WTC11 (cell line): ENCODE measurements around the gene SLC1A4. TPM values are rescaled to one million over a fixed set of nuclear protein-coding genes. Genes with fewer than 3 reads are reported as not detected.
A peak's percentile ranks its signal among the peaks of the same experiment; 100 is the strongest.
"Not testable (repeated sequence)": the region's sequence is repeated elsewhere in the genome, so short reads cannot be mapped to it uniquely, and the experiment has no call there.

Source experiments
- ATAC-seq: fragments of 200-7000 bp; cut with Tn5 transposase; 2 replicates; pipeline ENCODE4 v1.10.0; 2021; ENCODE audit warnings: mild to moderate bottlenecking, moderate library complexity
- CTCF ChIA-PET: fragments of 300-600 bp; sonication (Branson Sonifier 250); formaldehyde crosslinking; loops from one replicate; lab custom pipeline; 2021; ENCODE audit warnings: antibody characterized with exemption; lab: Charles Lee
- POLR2A ChIA-PET: fragments of 350-600 bp; sonication (Branson Sonifier 250); formaldehyde crosslinking; loops from one replicate; lab custom pipeline; 2021; ENCODE audit warnings: antibody characterized with exemption; lab: Charles Lee
- DNase-seq: peaks from one replicate; pipeline ENCODE4 v3.0.0; 2021; ENCODE audit warnings: low spot score
- H3K27ac Mint-ChIP-seq: 2 replicates; pipeline ENCODE4 v1.8.0; 2021; ENCODE audit warnings: mixed read lengths
- H3K27me3 Mint-ChIP-seq: 2 replicates; pipeline ENCODE4 v1.8.0; 2021; ENCODE audit warnings: low read depth, mild to moderate bottlenecking, moderate library complexity, mixed read lengths
- H3K36me3 Mint-ChIP-seq: 2 replicates; pipeline ENCODE4 v1.8.0; 2021; ENCODE audit warnings: mixed read lengths
- H3K4me1 Mint-ChIP-seq: 2 replicates; pipeline ENCODE4 v1.8.0; 2022; ENCODE audit warnings: mixed read lengths
- H3K4me3 Mint-ChIP-seq: 2 replicates; pipeline ENCODE4 v1.8.0; 2021; ENCODE audit warnings: mild to moderate bottlenecking, moderate library complexity, mixed read lengths
- H3K9me3 Mint-ChIP-seq: 2 replicates; pipeline ENCODE4 v1.8.0; 2021; ENCODE audit warnings: mixed read lengths
- E2F4 ChIP-seq: sonication (generic); formaldehyde crosslinking; IDR thresholded peaks from 2 replicates; pipeline ENCODE4 v1.8.1; 2022; ENCODE audit warnings: low read depth, mild to moderate bottlenecking, moderate library complexity, missing genetic modification reagents, borderline replicate concordance
- E2F5 ChIP-seq: sonication (generic); formaldehyde crosslinking; IDR thresholded peaks from 2 replicates; pipeline ENCODE4 v1.8.1; 2022; ENCODE audit warnings: mild to moderate bottlenecking, moderate library complexity, missing genetic modification reagents
- ESRRA ChIP-seq: sonication (generic); formaldehyde crosslinking; IDR thresholded peaks from 2 replicates; pipeline ENCODE4 v1.8.1; 2022; ENCODE audit warnings: mild to moderate bottlenecking, missing genetic modification reagents, borderline replicate concordance
- FOXJ3 ChIP-seq: sonication (generic); formaldehyde crosslinking; IDR thresholded peaks from 2 replicates; pipeline ENCODE4 v1.9.0; 2021; ENCODE audit warnings: missing genetic modification reagents, mild to moderate bottlenecking, borderline replicate concordance
- GRHL2 ChIP-seq: fragments of 250-450 bp; sonication (Bioruptor Pico); IDR thresholded peaks from 2 replicates; pipeline ENCODE4 v1.8.0; 2022; ENCODE audit warnings: mild to moderate bottlenecking, moderate library complexity; ENCODE audit not compliant: insufficient replicate concordance, severe bottlenecking
- IRF2 ChIP-seq: sonication (generic); formaldehyde crosslinking; IDR thresholded peaks from 2 replicates; pipeline ENCODE4 v1.8.0; 2022; ENCODE audit warnings: low read depth, missing genetic modification reagents, borderline replicate concordance
- PRDM15 ChIP-seq: sonication (generic); formaldehyde crosslinking; IDR thresholded peaks from 2 replicates; pipeline ENCODE4 v1.8.0; 2022; ENCODE audit warnings: missing genetic modification reagents
- TEAD1 ChIP-seq: sonication (generic); formaldehyde crosslinking; IDR thresholded peaks from 2 replicates; pipeline ENCODE4 v1.8.0; 2022; ENCODE audit warnings: mild to moderate bottlenecking, missing genetic modification reagents
- total RNA-seq: library from RNA; stranded (reverse); gene quantifications from 3 replicates; pipeline ENCODE4 v1.2.3, GENCODE V29; 2021
- TF ChIP-seq, protein P1 (sequence below): sonication (generic); formaldehyde crosslinking; IDR thresholded peaks from 2 replicates; pipeline ENCODE4 v1.8.1; 2023; ENCODE audit warnings: mild to moderate bottlenecking, moderate library complexity, missing genetic modification reagents
- TF ChIP-seq, protein P2 (sequence below): sonication (generic); formaldehyde crosslinking; IDR thresholded peaks from 2 replicates; pipeline ENCODE4 v1.8.1; 2023; ENCODE audit warnings: mild to moderate bottlenecking, missing genetic modification reagents
- TF ChIP-seq, protein P3 (sequence below): sonication (generic); formaldehyde crosslinking; IDR thresholded peaks from 2 replicates; pipeline ENCODE4 v1.8.0; 2022; ENCODE audit warnings: mild to moderate bottlenecking, missing genetic modification reagents
- TF ChIP-seq, protein P4 (sequence below): sonication (generic); formaldehyde crosslinking; IDR thresholded peaks from 2 replicates; pipeline ENCODE4 v1.8.0; 2023; ENCODE audit warnings: mild to moderate bottlenecking, missing genetic modification reagents

Gene SLC1A4
- total RNA-seq, 1 experiment from 2014 or later, result 1.6 TPM

DNA sequence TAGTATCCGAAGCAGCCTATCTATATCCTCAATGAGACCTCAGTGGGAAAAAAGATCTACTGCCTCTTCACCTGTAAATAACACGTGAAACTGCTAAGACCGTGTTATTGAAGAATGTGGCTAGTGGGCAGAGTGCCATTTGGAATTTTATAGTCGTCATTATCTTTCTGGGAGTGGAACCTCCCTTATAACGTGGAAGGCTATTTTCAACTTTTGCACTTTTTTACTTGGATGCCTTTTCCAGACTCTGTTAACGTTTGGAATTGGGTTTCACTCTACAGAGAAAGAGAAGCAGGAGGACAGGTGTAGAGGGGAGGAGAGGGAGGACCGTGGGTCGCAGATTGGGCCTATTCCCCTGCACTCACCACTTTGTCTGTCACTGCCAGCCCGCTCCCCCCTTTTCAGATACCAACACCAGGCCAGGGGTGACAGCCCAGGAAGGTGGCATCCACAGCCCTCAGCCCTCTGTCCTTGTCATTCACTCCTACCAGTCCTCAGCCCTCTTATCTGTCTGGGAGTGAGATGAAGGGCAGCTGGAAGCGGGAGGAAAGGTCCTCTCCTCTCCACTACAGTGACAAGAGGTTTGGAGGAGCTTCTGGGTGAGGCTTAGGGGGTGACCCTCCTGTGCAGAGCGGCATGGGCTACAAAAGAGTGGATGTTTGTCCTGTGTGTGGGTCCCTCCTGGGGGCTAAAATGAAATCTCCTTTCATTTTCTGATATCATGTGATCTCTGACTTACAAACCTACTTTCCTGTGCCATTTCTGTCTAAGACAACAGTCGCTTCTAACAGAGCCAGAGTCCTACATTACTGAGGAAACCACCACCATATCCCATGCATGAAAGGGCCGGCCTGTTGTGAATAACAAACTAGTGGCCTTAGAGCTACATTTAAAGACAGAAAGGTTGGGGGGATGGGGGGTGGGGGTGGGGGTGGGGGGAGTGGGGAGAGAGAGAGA is 43.1 kb downstream of the SLC1A4 start:
- CTCF ChIA-PET, result interaction anchor here (0.6 to 3.4 kb wide), 15 partner anchors 8 to 445 kb away, joined by 3 to 39 read pairs (median 4); no protein-coding TSS in a partner anchor
- Mint-ChIP-seq H3K4me1 (peaks cover 39% of the 10 kb centered on the region), H3K27ac (peak overlapping the region; percentile 85), H3K27me3 (no peaks in the 10 kb centered on the region), H3K36me3 (peaks cover 6% of the 10 kb centered on the region; the same call in 1 of the 2 replicates), H3K4me3 (peak overlapping the region; percentile 30), H3K9me3 (no peaks in the 10 kb centered on the region)
- DNase-seq (no peak), ATAC-seq (no peak)
- TF ChIP-seq IRF2 (CRISPR knock-in tag), result no peak
- TF ChIP-seq, protein P1, sequence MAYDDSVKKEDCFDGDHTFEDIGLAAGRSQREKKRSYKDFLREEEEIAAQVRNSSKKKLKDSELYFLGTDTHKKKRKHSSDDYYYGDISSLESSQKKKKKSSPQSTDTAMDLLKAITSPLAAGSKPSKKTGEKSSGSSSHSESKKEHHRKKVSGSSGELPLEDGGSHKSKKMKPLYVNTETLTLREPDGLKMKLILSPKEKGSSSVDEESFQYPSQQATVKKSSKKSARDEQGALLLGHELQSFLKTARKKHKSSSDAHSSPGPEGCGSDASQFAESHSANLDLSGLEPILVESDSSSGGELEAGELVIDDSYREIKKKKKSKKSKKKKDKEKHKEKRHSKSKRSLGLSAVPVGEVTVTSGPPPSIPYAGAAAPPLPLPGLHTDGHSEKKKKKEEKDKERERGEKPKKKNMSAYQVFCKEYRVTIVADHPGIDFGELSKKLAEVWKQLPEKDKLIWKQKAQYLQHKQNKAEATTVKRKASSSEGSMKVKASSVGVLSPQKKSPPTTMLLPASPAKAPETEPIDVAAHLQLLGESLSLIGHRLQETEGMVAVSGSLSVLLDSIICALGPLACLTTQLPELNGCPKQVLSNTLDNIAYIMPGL (CRISPR knock-in tag), result 0 out of 2 replicates have a peak, but pooled peaks have one; percentile 18
- POLR2A ChIA-PET, result interaction anchor here (1.6 kb wide), 1 partner anchor 24 kb away, joined by 4 read pairs; the partner anchor contains the start of gene CEP68

DNA sequence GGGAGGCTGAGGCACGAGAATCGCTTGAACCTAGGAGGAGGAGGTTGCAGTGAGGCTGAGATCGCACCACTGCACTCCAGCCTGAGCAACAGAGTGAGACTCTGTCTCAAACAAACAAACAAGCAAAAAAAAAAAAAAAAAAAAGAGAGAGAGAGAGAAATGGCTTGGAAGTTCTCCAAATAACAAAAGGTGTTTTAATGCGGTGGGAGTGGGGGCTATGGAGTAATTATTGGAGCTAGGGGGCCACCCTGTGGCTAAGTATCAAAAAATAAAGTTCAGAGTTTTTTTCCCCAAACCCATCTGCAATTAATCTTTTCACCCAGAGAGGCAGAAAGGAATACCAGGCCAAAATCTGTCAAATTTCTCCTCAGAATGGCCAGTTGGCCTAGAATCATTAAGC is 44.0 kb downstream of the SLC1A4 start:
- Mint-ChIP-seq H3K9me3 (no peaks in the 10 kb centered on the region), H3K27ac (no peak overlapping the region), H3K4me3 (no peak overlapping the region), H3K36me3 (peaks cover 8% of the 10 kb centered on the region), H3K4me1 (peaks cover 47% of the 10 kb centered on the region), H3K27me3 (no peaks in the 10 kb centered on the region)
- POLR2A ChIA-PET, result interaction anchor here (0.6 kb wide), 2 partner anchors 43 to 189 kb away, joined by 3 read pairs; no protein-coding TSS in a partner anchor
- DNase-seq, result no peak
- CTCF ChIA-PET, result interaction anchor here (0.6 to 3.4 kb wide), 6 partner anchors 16 to 115 kb away, joined by 3 to 39 read pairs (median 4); no protein-coding TSS in a partner anchor
- no peak for ATAC-seq
- no peak for TF ChIP-seq TEAD1 (CRISPR knock-in tag)
- TF ChIP-seq, protein P2, sequence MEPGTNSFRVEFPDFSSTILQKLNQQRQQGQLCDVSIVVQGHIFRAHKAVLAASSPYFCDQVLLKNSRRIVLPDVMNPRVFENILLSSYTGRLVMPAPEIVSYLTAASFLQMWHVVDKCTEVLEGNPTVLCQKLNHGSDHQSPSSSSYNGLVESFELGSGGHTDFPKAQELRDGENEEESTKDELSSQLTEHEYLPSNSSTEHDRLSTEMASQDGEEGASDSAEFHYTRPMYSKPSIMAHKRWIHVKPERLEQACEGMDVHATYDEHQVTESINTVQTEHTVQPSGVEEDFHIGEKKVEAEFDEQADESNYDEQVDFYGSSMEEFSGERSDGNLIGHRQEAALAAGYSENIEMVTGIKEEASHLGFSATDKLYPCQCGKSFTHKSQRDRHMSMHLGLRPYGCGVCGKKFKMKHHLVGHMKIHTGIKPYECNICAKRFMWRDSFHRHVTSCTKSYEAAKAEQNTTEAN (CRISPR knock-in tag), result no peak
- TF ChIP-seq, protein P1 (CRISPR knock-in tag), result no peak
- TF ChIP-seq E2F5 (CRISPR knock-in tag), result no peak
- no peak for TF ChIP-seq E2F4 (CRISPR knock-in tag)
- TF ChIP-seq ESRRA, result no peak
- TF ChIP-seq FOXJ3, result no peak
- TF ChIP-seq, protein P3, sequence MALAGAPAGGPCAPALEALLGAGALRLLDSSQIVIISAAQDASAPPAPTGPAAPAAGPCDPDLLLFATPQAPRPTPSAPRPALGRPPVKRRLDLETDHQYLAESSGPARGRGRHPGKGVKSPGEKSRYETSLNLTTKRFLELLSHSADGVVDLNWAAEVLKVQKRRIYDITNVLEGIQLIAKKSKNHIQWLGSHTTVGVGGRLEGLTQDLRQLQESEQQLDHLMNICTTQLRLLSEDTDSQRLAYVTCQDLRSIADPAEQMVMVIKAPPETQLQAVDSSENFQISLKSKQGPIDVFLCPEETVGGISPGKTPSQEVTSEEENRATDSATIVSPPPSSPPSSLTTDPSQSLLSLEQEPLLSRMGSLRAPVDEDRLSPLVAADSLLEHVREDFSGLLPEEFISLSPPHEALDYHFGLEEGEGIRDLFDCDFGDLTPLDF, result no peak
- no peak for TF ChIP-seq PRDM15
- TF ChIP-seq, protein P4, sequence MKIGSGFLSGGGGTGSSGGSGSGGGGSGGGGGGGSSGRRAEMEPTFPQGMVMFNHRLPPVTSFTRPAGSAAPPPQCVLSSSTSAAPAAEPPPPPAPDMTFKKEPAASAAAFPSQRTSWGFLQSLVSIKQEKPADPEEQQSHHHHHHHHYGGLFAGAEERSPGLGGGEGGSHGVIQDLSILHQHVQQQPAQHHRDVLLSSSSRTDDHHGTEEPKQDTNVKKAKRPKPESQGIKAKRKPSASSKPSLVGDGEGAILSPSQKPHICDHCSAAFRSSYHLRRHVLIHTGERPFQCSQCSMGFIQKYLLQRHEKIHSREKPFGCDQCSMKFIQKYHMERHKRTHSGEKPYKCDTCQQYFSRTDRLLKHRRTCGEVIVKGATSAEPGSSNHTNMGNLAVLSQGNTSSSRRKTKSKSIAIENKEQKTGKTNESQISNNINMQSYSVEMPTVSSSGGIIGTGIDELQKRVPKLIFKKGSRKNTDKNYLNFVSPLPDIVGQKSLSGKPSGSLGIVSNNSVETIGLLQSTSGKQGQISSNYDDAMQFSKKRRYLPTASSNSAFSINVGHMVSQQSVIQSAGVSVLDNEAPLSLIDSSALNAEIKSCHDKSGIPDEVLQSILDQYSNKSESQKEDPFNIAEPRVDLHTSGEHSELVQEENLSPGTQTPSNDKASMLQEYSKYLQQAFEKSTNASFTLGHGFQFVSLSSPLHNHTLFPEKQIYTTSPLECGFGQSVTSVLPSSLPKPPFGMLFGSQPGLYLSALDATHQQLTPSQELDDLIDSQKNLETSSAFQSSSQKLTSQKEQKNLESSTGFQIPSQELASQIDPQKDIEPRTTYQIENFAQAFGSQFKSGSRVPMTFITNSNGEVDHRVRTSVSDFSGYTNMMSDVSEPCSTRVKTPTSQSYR (CRISPR knock-in tag), result no peak
- no peak for TF ChIP-seq GRHL2 (CRISPR knock-in tag)

DNA sequence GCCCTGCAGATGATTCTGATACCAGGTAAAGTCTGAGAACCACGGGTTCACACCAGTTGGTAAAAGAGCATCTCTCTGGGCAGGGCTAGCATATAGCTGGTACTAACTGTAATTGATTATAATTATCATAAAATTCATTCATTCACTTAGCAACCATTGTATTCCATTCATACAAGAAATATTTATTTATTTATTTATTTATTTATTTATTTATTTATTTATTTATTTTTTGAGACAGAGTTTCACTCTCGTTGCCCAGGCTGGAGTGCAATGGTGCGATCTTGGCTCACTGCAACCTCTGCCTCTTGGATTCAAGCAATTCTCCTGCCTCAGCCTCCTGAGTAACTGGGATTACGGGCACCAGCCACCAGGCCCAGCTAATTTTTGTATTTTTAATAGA is 44.5 kb downstream of the SLC1A4 start:
- not testable (repeated sequence) for ATAC-seq, DNase-seq, H3K4me3 Mint-ChIP-seq, H3K27me3 Mint-ChIP-seq, H3K9me3 Mint-ChIP-seq, H3K27ac Mint-ChIP-seq
- CTCF ChIA-PET, result interaction anchor here (0.6 to 3.4 kb wide), 4 partner anchors 45 to 115 kb away, joined by 3 to 39 read pairs (median 4); no protein-coding TSS in a partner anchor
- peaks cover 48% of the 10 kb centered on the region for H3K4me1 Mint-ChIP-seq
- peaks cover 12% of the 10 kb centered on the region for H3K36me3 Mint-ChIP-seq
- POLR2A ChIA-PET, result interaction anchor here (0.6 kb wide), 2 partner anchors 43 to 189 kb away, joined by 3 read pairs; no protein-coding TSS in a partner anchor
